ENCODE measurements around the gene GPATCH8. TPM values are rescaled to one million over a fixed set of nuclear protein-coding genes. Genes with fewer than 3 reads are reported as not detected.
A peak's percentile ranks its signal among the peaks of the same experiment; 100 is the strongest.

The GPATCH8 gene
- total RNA-seq, 1 experiment from 2014 or later = 33.8 TPM

- ChIA-PET POLR2A (ENCODE audit: low non-redundant PET) (no interaction called here), CTCF (interaction anchor here (0.5 kb wide), 1 partner anchor 24 kb away, joined by 7 read pairs; no protein-coding TSS in a partner anchor)
- BruUV-seq (replicated peaks) = no TSS peak
- Histone ChIP-seq H3K27ac (ENCODE audit: low read depth, low read length, poor library complexity, severe bottlenecking) (peak overlapping the region; percentile 16), H3K27me3 (replicated peaks; ENCODE audit: insufficient read depth, low read depth, low read length, poor library complexity) (no peaks in the 10 kb centered on the region), H3K9me3 (ENCODE audit: low read depth, low read length, poor library complexity, severe bottlenecking) (no peaks in the 10 kb centered on the region), H3K4me3 (ENCODE audit: low read depth, low read length, poor library complexity, severe bottlenecking) (no peak overlapping the region), H3K4me1 (ENCODE audit: insufficient read depth, low read length, poor library complexity, severe bottlenecking) (peaks cover 10% of the 10 kb centered on the region), H3K36me3 (ENCODE audit: insufficient read depth, low read length, poor library complexity, severe bottlenecking) (no peaks in the 10 kb centered on the region)
- intact Hi-C loops (cut with micrococcal nuclease; ENCODE audit: unreplicated experiment) = loop anchor here (10.0 kb wide), 1 partner anchor 138 kb away; no protein-coding TSS in a partner anchor
- DNase-seq (ENCODE audit: low spot score) = no peak
- TF ChIP-seq EZH2 (IDR thresholded peaks at IDR 0.05; ENCODE audit: borderline replicate concordance, low read depth, low read length, poor library complexity, severe bottlenecking) (no peak), CTCF (conservative IDR thresholded peaks at IDR 0.05; ENCODE audit: low read depth, low read length) (no peak)
These were observed 33.1 kb upstream of the GPATCH8 start for GRCh38 chr17:44536090-44536953.

GRCh38 chr17:44533533-44534246 lies 30.5 kb upstream of the GPATCH8 start:
- Histone ChIP-seq H3K36me3 (ENCODE audit: insufficient read depth, low read length, poor library complexity, severe bottlenecking) (no peaks in the 10 kb centered on the region), H3K9me3 (ENCODE audit: low read depth, low read length, poor library complexity, severe bottlenecking) (no peaks in the 10 kb centered on the region), H3K4me3 (ENCODE audit: low read depth, low read length, poor library complexity, severe bottlenecking) (no peak overlapping the region), H3K27ac (ENCODE audit: low read depth, low read length, poor library complexity, severe bottlenecking) (no peak overlapping the region), H3K4me1 (ENCODE audit: insufficient read depth, low read length, poor library complexity, severe bottlenecking) (peaks cover 10% of the 10 kb centered on the region), H3K27me3 (replicated peaks; ENCODE audit: insufficient read depth, low read depth, low read length, poor library complexity) (no peaks in the 10 kb centered on the region)
- POLR2A ChIA-PET (ENCODE audit: low non-redundant PET) = no interaction called here
- intact Hi-C loops (cut with micrococcal nuclease; ENCODE audit: unreplicated experiment) = loop anchor here (5.0 to 10.0 kb wide), 2 partner anchors 104 to 141 kb away; no protein-coding TSS in a partner anchor
- CTCF ChIA-PET = interaction anchor here (0.6 to 2.0 kb wide), 3 partner anchors 10 to 127 kb away, joined by 3 to 5 read pairs (median 4); partner anchors contain the start of gene FZD2
- no TSS peak for BruUV-seq (replicated peaks)
- peak; percentile 85 for DNase-seq (ENCODE audit: low spot score)
- TF ChIP-seq EZH2 (IDR thresholded peaks at IDR 0.05; ENCODE audit: borderline replicate concordance, low read depth, low read length, poor library complexity, severe bottlenecking) (no peak), CTCF (conservative IDR thresholded peaks at IDR 0.05; ENCODE audit: low read depth, low read length) (peak; percentile 76)

- intact Hi-C loops (cut with micrococcal nuclease; ENCODE audit: unreplicated experiment) = loop anchor here (5.0 to 10.0 kb wide), 2 partner anchors 106 to 144 kb away; no protein-coding TSS in a partner anchor
- no peak for DNase-seq (ENCODE audit: low spot score)
- no peak overlapping the region for H3K27ac ChIP-seq (ENCODE audit: low read depth, low read length, poor library complexity, severe bottlenecking)
- H3K27me3 ChIP-seq (replicated peaks; ENCODE audit: insufficient read depth, low read depth, low read length, poor library complexity) = no peaks in the 10 kb centered on the region
- CTCF ChIA-PET = no interaction called here
- H3K4me3 ChIP-seq (ENCODE audit: low read depth, low read length, poor library complexity, severe bottlenecking) = no peak overlapping the region
- H3K36me3 ChIP-seq (ENCODE audit: insufficient read depth, low read length, poor library complexity, severe bottlenecking) = no peaks in the 10 kb centered on the region
- no TSS peak for BruUV-seq (replicated peaks)
- H3K4me1 ChIP-seq (ENCODE audit: insufficient read depth, low read length, poor library complexity, severe bottlenecking) = peaks cover 5% of the 10 kb centered on the region
- no peaks in the 10 kb centered on the region for H3K9me3 ChIP-seq (ENCODE audit: low read depth, low read length, poor library complexity, severe bottlenecking)
- POLR2A ChIA-PET (ENCODE audit: low non-redundant PET) = no interaction called here
- no peak for TF ChIP-seq CTCF (conservative IDR thresholded peaks at IDR 0.05; ENCODE audit: low read depth, low read length)
- TF ChIP-seq EZH2 (IDR thresholded peaks at IDR 0.05; ENCODE audit: borderline replicate concordance, low read depth, low read length, poor library complexity, severe bottlenecking) = no peak
These were observed 27.8 kb upstream of the GPATCH8 start for GRCh38 chr17:44530896-44531418.
